IMR-90 (cell line): Measurements from ENCODE around the gene ANXA2. TPM values are rescaled to one million over a fixed set of nuclear protein-coding genes. Genes with fewer than 3 reads are reported as not detected.

ENCODE experiments used
- ATAC-seq: fragments of 200-7000 bp; cut with Tn5 transposase; 2 replicates; pipeline ENCODE4 v1.9.1; 2020; ENCODE audit warnings: low read depth, mild to moderate bottlenecking, moderate library complexity
- BruUV-seq: library from RNA; stranded (reverse); fragments of 400-500 nt; replicated peaks from 2 replicates; lab custom pipeline; 2021; lab: Mats Ljungman, UMichigan
- CTCF ChIA-PET: fragments of 300-600 bp; formaldehyde crosslinking; extraction: SDS; loops from one replicate; lab custom pipeline; 2021; ENCODE audit warnings: antibody characterized with exemption; lab: Yijun Ruan, JAX
- POLR2A ChIA-PET: fragments of 300-600 bp; sonication (Branson Sonifier 250); formaldehyde crosslinking; loops from one replicate; lab custom pipeline; 2022; ENCODE audit warnings: antibody characterized with exemption; ENCODE audit not compliant: unreplicated experiment; lab: Charles Lee
- DNase-seq: peaks from one replicate; pipeline ENCODE4 v3.0.0; 2013
- H2AFZ ChIP-seq: replicated peaks from 2 replicates; pipeline ENCODE3; 2013; ENCODE audit warnings: low read length, mild to moderate bottlenecking; ENCODE audit not compliant: poor library complexity
- H2AK5ac ChIP-seq: 2 replicates; pipeline ENCODE4 v1.6.1; 2013; ENCODE audit warnings: low read depth, low read length, inconsistent platforms
- H2AK9ac ChIP-seq: replicated peaks from 2 replicates; pipeline ENCODE3; 2013; ENCODE audit warnings: mild to moderate bottlenecking, low read depth, low read length, moderate library complexity; ENCODE audit not compliant: poor library complexity
- H2BK120ac ChIP-seq: 2 replicates; pipeline ENCODE4 v1.6.1; 2013; ENCODE audit warnings: low read depth, low read length, inconsistent platforms
- H2BK15ac ChIP-seq: 3 replicates; pipeline ENCODE4 v1.6.1; 2013; ENCODE audit warnings: low read depth, low read length, inconsistent platforms
- H2BK20ac ChIP-seq: 2 replicates; pipeline ENCODE4 v1.6.1; 2013; ENCODE audit warnings: low read depth, mild to moderate bottlenecking, inconsistent platforms, low read length, moderate library complexity
- H2BK5ac ChIP-seq: 2 replicates; pipeline ENCODE4 v1.6.1; 2013; ENCODE audit warnings: mild to moderate bottlenecking, low read depth, low read length, inconsistent platforms; ENCODE audit not compliant: poor library complexity, severe bottlenecking
- H3K14ac ChIP-seq: replicated peaks from 2 replicates; pipeline ENCODE4 v1.6.1; 2013; ENCODE audit warnings: low read depth, low read length, inconsistent platforms
- H3K18ac ChIP-seq: 2 replicates; pipeline ENCODE4 v1.6.1; 2013; ENCODE audit warnings: low read depth, low read length, control low read depth
- H3K23ac ChIP-seq: 2 replicates; pipeline ENCODE4 v1.6.1; 2013; ENCODE audit warnings: low read depth, low read length, inconsistent platforms
- H3K27ac ChIP-seq: 2 replicates; pipeline ENCODE4 v1.5.1; 2013; ENCODE audit warnings: mild to moderate bottlenecking, control low read depth, low read length; ENCODE audit not compliant: insufficient read depth
- H3K27me3 ChIP-seq: 2 replicates; pipeline ENCODE4 v1.6.1; 2013; ENCODE audit warnings: low read length; ENCODE audit not compliant: control insufficient read depth, insufficient read depth
- H3K36me3 ChIP-seq: 2 replicates; pipeline ENCODE4 v1.6.1; 2013; ENCODE audit warnings: low read length, mixed read lengths; ENCODE audit not compliant: control insufficient read depth, insufficient read depth
- H3K4ac ChIP-seq: 2 replicates; pipeline ENCODE4 v1.6.1; 2013; ENCODE audit warnings: low read depth, low read length, inconsistent platforms
- H3K4me1 ChIP-seq: 2 replicates; pipeline ENCODE4 v1.6.1; 2013; ENCODE audit warnings: low read length, mixed read lengths; ENCODE audit not compliant: control insufficient read depth, insufficient read depth
- H3K4me2 ChIP-seq: 2 replicates; pipeline ENCODE4 v1.6.1; 2013; ENCODE audit warnings: low read depth, mild to moderate bottlenecking, control low read depth, low read length, moderate library complexity
- H3K4me3 ChIP-seq: 2 replicates; pipeline ENCODE4 v1.5.1; 2013; ENCODE audit warnings: low read depth, mild to moderate bottlenecking, control low read depth, low read length, moderate library complexity; ENCODE audit not compliant: insufficient read depth
- H3K56ac ChIP-seq: 2 replicates; pipeline ENCODE4 v1.6.1; 2013; ENCODE audit warnings: low read length, inconsistent platforms; ENCODE audit not compliant: insufficient read depth; ENCODE audit errors: extremely low read depth
- H3K79me1 ChIP-seq, 2 experiments: 2 replicates each; pipeline ENCODE4 v1.6.1; 2013; ENCODE audit warnings: low read length in 2 of 2, inconsistent platforms in 1 of 2, low read depth in 1 of 2
- H3K9ac ChIP-seq: 2 replicates; pipeline ENCODE4 v1.6.1; 2013; ENCODE audit warnings: low read depth, low read length, control low read depth
- H3K9me1 ChIP-seq: 2 replicates; pipeline ENCODE4 v1.6.1; 2013; ENCODE audit warnings: low read length, inconsistent platforms; ENCODE audit not compliant: insufficient read depth
- H3K9me3 ChIP-seq: 2 replicates; pipeline ENCODE4 v1.6.1; 2013; ENCODE audit warnings: low read length; ENCODE audit not compliant: control insufficient read depth, insufficient read depth
- H4K20me1 ChIP-seq: 2 replicates; pipeline ENCODE4 v1.6.1; 2013; ENCODE audit warnings: low read length, inconsistent platforms; ENCODE audit not compliant: insufficient read depth
- H4K5ac ChIP-seq: 2 replicates; pipeline ENCODE4 v1.6.1; 2013; ENCODE audit warnings: mild to moderate bottlenecking, low read depth, low read length, control low read depth
- H4K8ac ChIP-seq, 2 experiments: 2 replicates each; pipeline ENCODE4 v1.6.1; 2013; ENCODE audit warnings: low read depth in 2 of 2, low read length in 2 of 2, control low read depth in 1 of 2, inconsistent platforms in 1 of 2
- H4K91ac ChIP-seq: 2 replicates; pipeline ENCODE4 v1.6.1; 2013; ENCODE audit warnings: low read depth, low read length, inconsistent platforms; ENCODE audit not compliant: insufficient read depth
- CHD1 ChIP-seq: IDR thresholded peaks from 2 replicates; pipeline ENCODE4 v1.6.1; 2012; ENCODE audit warnings: low read depth, low read length, improper control_type of control experiment
- USF2 ChIP-seq: fragments of 150-350 bp; IDR thresholded peaks from 2 replicates; pipeline ENCODE4 v1.6.1; 2017; ENCODE audit warnings: mild to moderate bottlenecking, antibody characterized with exemption, low read length, low read depth
- WGBS, 2 experiments: methylation state at CpG; one replicate each; pipeline versions ENCODE4 v1.1.5 to v1.1.7; 2013; ENCODE audit warnings: missing lambda C conversion rate in 2 of 2; ENCODE audit not compliant: insufficient read length in 1 of 2; ENCODE audit errors: extremely low coverage in 2 of 2; 5-methylcytosine and 5-hydroxymethylcytosine counted together
- dilution Hi-C: fragments of 300-500 bp; cut with HindIII; formaldehyde crosslinking; loops from one replicate; pipeline ENCODE4 v1.14.3; 2018; ENCODE audit warnings: low sequenced_read_pairs; ENCODE audit not compliant: unreplicated experiment
- in situ Hi-C: fragments of 300-500 bp; cut with MboI; formaldehyde crosslinking; loops from 3 replicates; pipeline ENCODE4 v1.14.3; 2019; ENCODE audit warnings: low sequenced_read_pairs, inconsistent platforms, mixed read lengths
- intact Hi-C: fragments of 100-400 bp; cut with micrococcal nuclease; formaldehyde crosslinking; loops from 2 replicates; pipeline ENCODE4 v1.10.0; 2022
- polyA plus RNA-seq, 3 experiments: library from polyadenylated mRNA; depleted of rRNA; stranded (reverse); fragments of >200 nt; gene quantifications; 2 replicates each; pipeline ENCODE4 v1.2.3, GENCODE V29; 2012; ENCODE audit warnings: low replicate concordance in 1 of 3
- total RNA-seq: library from RNA; depleted of rRNA; stranded (reverse); fragments of >200 nt; gene quantifications from 2 replicates; pipeline ENCODE4 v1.2.3, GENCODE V29; 2012

Gene ANXA2
- total and polyA plus RNA-seq, 2 of the 4 experiments (the other 2 are of a cell fraction) = 7,454 to 8,412 TPM

- peaks cover 62% of the 10 kb centered on the region for H4K20me1 ChIP-seq
- H4K8ac ChIP-seq = peak overlapping the region; percentile 9 to 94; a peak in 1 of 4 replicates
- H2BK5ac ChIP-seq = peak overlapping the region; percentile 86
- H3K18ac ChIP-seq = peak overlapping the region; percentile 18; the same call in 1 of the 2 replicates
- CTCF ChIA-PET = no interaction called here
- H3K4me1 ChIP-seq = peaks cover 47% of the 10 kb centered on the region
- peak overlapping the region; percentile 92 for H3K9ac ChIP-seq
- dilution Hi-C loops (no loop called here), in situ Hi-C loops (no loop called here), intact Hi-C loops (no loop called here)
- H3K4me3 ChIP-seq = peak overlapping the region; percentile 70
- ATAC-seq = no peak
- peaks cover 4 to 45% of the 10 kb centered on the region in 2 experiments; a peak in 3 of 4 replicates for H3K79me1 ChIP-seq
- no peak overlapping the region for H2BK20ac ChIP-seq
- no CpG with 5 or more reads among the region's 12 CpGs for WGBS, 2 experiments
- peak overlapping the region; percentile 75; the same call in 1 of the 2 replicates for H2AK5ac ChIP-seq
- H2BK15ac ChIP-seq = no peak overlapping the region
- peak overlapping the region; percentile 87 for H3K27ac ChIP-seq
- no peaks in the 10 kb centered on the region for H3K27me3 ChIP-seq
- H3K36me3 ChIP-seq = peaks cover 29% of the 10 kb centered on the region
- peak overlapping the region; percentile 18 for H2AK9ac ChIP-seq
- peak overlapping the region; percentile 56; the same call in 1 of the 2 replicates for H4K91ac ChIP-seq
- no peak overlapping the region for H2AFZ ChIP-seq
- TSS peak; percentile 33 for BruUV-seq
- POLR2A ChIA-PET = interaction anchor here (0.9 kb wide), 1 partner anchor 26 kb away, joined by 3 read pairs; no protein-coding TSS in a partner anchor
- peak overlapping the region; percentile 61 for H3K23ac ChIP-seq
- no peaks in the 10 kb centered on the region for H3K9me3 ChIP-seq
- DNase-seq = no peak
- TF ChIP-seq USF2 (no peak), CHD1 (0 out of 2 replicates have a peak, but pooled peaks have one; percentile 23)
- H4K5ac ChIP-seq = no peak overlapping the region
- H3K4ac ChIP-seq = peak overlapping the region; percentile 65
- peak overlapping the region; percentile 99; the same call in 1 of the 2 replicates for H3K56ac ChIP-seq
- peak overlapping the region; percentile 67 for H3K14ac ChIP-seq
- H2BK120ac ChIP-seq = no peak overlapping the region
- peaks cover 9% of the 10 kb centered on the region for H3K9me1 ChIP-seq
- H3K4me2 ChIP-seq = peak overlapping the region; percentile 92
Observed at GRCh38 chr15:60396100-60396499, 1.7 kb downstream of the ANXA2 start.
